ENCODE data around the gene CCNF.

GRCh38 chr16:2507665-2508064, 78.4 kb downstream of the CCNF start:
- TF ChIP-seq CTCF (IDR thresholded peaks at IDR 0.05) (no peak), POLR2A (IDR thresholded peaks at IDR 0.05) (no peak)

Measured in Peyer's patch (tissue), 4 donors.